A549 (cell line): ENCODE results near the gene MCRIP1. TPM values are rescaled to one million over a fixed set of nuclear protein-coding genes. Genes with fewer than 3 reads are reported as not detected.

ENCODE experiments used
- ATAC-seq, 2 experiments: fragments of 200-7000 bp in 1 of 2; fragments of >200 bp in 1 of 2; cut with Nextera tagmentation in 1 of 2; cut with Tn5 transposase in 1 of 2; 3 replicates each; pipeline versions ENCODE4 v1.8.0 to v1.9.1; 2018 to 2020; ENCODE audit warnings: mild to moderate bottlenecking in 1 of 2, moderate library complexity in 1 of 2
- CTCF ChIA-PET: fragments of 300-600 bp; sonication (Branson Sonifier 250); formaldehyde crosslinking; extraction: SDS; loops from one replicate; lab custom pipeline; 2021; ENCODE audit warnings: antibody characterized with exemption, inconsistent platforms; lab: Yijun Ruan, JAX
- POLR2A ChIA-PET: fragments of 350-600 bp; formaldehyde crosslinking; extraction: SDS; loops from one replicate; lab custom pipeline; 2021; ENCODE audit warnings: antibody characterized with exemption, inconsistent platforms; lab: Yijun Ruan, JAX
- DNase-seq, 2 experiments: peaks; one replicate each; pipeline versions ENCODE4 v3.0.0 to v3.0.0-alpha.2; 2011 to 2016; ENCODE audit warnings: low read depth in 1 of 2, low spot score in 1 of 2
- FAIRE-seq: peaks from 2 replicates; lab custom pipeline; 2011; peaks lifted over from hg19 to GRCh38; lab: Jason Lieb, UNC
- H3K27ac ChIP-seq, 2 experiments: fragments of >200 bp; sonication (Bioruptor Twin); formaldehyde crosslinking; 3 replicates each; pipeline ENCODE4 v1.5.1; 2016 to 2017
- H3K4me1 ChIP-seq: fragments of >200 bp; sonication (Bioruptor Twin); formaldehyde crosslinking; 3 replicates; pipeline ENCODE4 v1.6.1; 2016
- H3K4me2 ChIP-seq: fragments of >200 bp; sonication (Bioruptor Twin); formaldehyde crosslinking; 3 replicates; pipeline ENCODE4 v1.6.1; 2016
- H3K4me3 ChIP-seq: fragments of >200 bp; sonication (Bioruptor Twin); formaldehyde crosslinking; 3 replicates; pipeline ENCODE4 v1.5.1; 2016
- H3K9me3 ChIP-seq: fragments of >200 bp; sonication (Bioruptor Twin); formaldehyde crosslinking; 3 replicates; pipeline ENCODE4 v1.6.1; 2016
- CHD2 ChIP-seq: fragments of 150-350 bp; IDR thresholded peaks from 2 replicates; pipeline ENCODE4 v1.6.1; 2014; ENCODE audit warnings: low read length; ENCODE audit not compliant: partially characterized antibody
- E2F6 ChIP-seq: IDR thresholded peaks from 2 replicates; pipeline ENCODE4 v1.6.1; 2012; ENCODE audit warnings: low read depth, borderline replicate concordance
- ESRRA ChIP-seq: fragments of 150-350 bp; IDR thresholded peaks from 2 replicates; pipeline ENCODE4 v1.6.1; 2014; ENCODE audit warnings: mild to moderate bottlenecking, low read length, borderline replicate concordance
- FOSB ChIP-seq: fragments of 250-450 bp; sonication (Bioruptor Pico); IDR thresholded peaks from 2 replicates; pipeline ENCODE4 v1.5.0; 2020; ENCODE audit warnings: mild to moderate bottlenecking, moderate library complexity
- FOSL2 ChIP-seq, 2 experiments: fragments of 450-650 bp in 1 of 2; fragments of >200 bp in 1 of 2; sonication (Bioruptor Twin) in 1 of 2; formaldehyde crosslinking; IDR thresholded peaks; 2 replicates each; pipeline versions ENCODE4 v1.5.0 to v1.6.1; 2016 to 2020; ENCODE audit warnings: mild to moderate bottlenecking in 1 of 2, moderate library complexity in 1 of 2
- GATA3 ChIP-seq: IDR thresholded peaks from 2 replicates; pipeline ENCODE4 v1.6.1; 2012; ENCODE audit warnings: borderline replicate concordance
- HOXA7 ChIP-seq: fragments of 250-450 bp; sonication (Bioruptor Pico); IDR thresholded peaks from 2 replicates; pipeline ENCODE4 v1.5.0; 2020; ENCODE audit warnings: mild to moderate bottlenecking, moderate library complexity
- HOXB13 ChIP-seq: fragments of 250-450 bp; sonication (Bioruptor Pico); IDR thresholded peaks from 2 replicates; pipeline ENCODE4 v1.5.0; 2020; ENCODE audit warnings: low read depth, mild to moderate bottlenecking, moderate library complexity
- HOXB5 ChIP-seq: fragments of 250-450 bp; sonication (Bioruptor Pico); IDR thresholded peaks from 2 replicates; pipeline ENCODE4 v1.5.0; 2020; ENCODE audit warnings: mild to moderate bottlenecking, moderate library complexity
- JUN ChIP-seq, 2 experiments: fragments of >200 bp; sonication (Bioruptor Twin); formaldehyde crosslinking; IDR thresholded peaks; 2 replicates in 1 of 2; 3 replicates in 1 of 2; pipeline ENCODE4 v1.6.1; 2016 to 2017
- NPAS2 ChIP-seq: fragments of 250-450 bp; sonication (Bioruptor Pico); IDR thresholded peaks from 2 replicates; pipeline ENCODE4 v1.8.0; 2022; ENCODE audit warnings: mild to moderate bottlenecking, moderate library complexity, borderline replicate concordance
- POLR2A ChIP-seq: IDR thresholded peaks from 2 replicates; pipeline ENCODE4 v1.6.1; 2012; ENCODE audit warnings: mild to moderate bottlenecking, low read length
- POLR2AphosphoS2 ChIP-seq: conservative IDR thresholded peaks from 2 replicates; pipeline ENCODE4 v1.6.1; 2012; ENCODE audit warnings: low read length, improper control_type of control experiment, inconsistent platforms
- RARB ChIP-seq: fragments of 250-450 bp; sonication (Bioruptor Pico); IDR thresholded peaks from 2 replicates; pipeline ENCODE4 v1.8.0; 2021; ENCODE audit warnings: mild to moderate bottlenecking, moderate library complexity
- RCOR1 ChIP-seq: fragments of 150-350 bp; IDR thresholded peaks from 2 replicates; pipeline ENCODE4 v1.6.1; 2014; ENCODE audit warnings: antibody characterized with exemption, low read length, low read depth
- SMC3 ChIP-seq: fragments of >200 bp; sonication (Bioruptor Twin); formaldehyde crosslinking; IDR thresholded peaks from 3 replicates; pipeline ENCODE4 v1.6.1; 2018; ENCODE audit warnings: inconsistent platforms
- TFCP2L1 ChIP-seq: fragments of 250-450 bp; sonication (Bioruptor Pico); IDR thresholded peaks from 2 replicates; pipeline ENCODE4 v1.5.0; 2021; ENCODE audit warnings: mild to moderate bottlenecking
- USF2 ChIP-seq: fragments of 450-650 bp; IDR thresholded peaks from 2 replicates; pipeline ENCODE4 v1.6.1; 2014; ENCODE audit warnings: antibody characterized with exemption
- ZC3H11A ChIP-seq: fragments of 450-650 bp; IDR thresholded peaks from 2 replicates; pipeline ENCODE4 v1.6.1; 2014; ENCODE audit warnings: antibody characterized with exemption, mild to moderate bottlenecking
- WGBS: methylation state at CpG from one replicate; pipeline ENCODE4 v1.1.6; 2017; ENCODE audit errors: missing lambda C conversion rate; 5-methylcytosine and 5-hydroxymethylcytosine counted together
- polyA plus RNA-seq, 4 experiments: library from polyadenylated mRNA; depleted of rRNA in 3 of 4; stranded (reverse); fragments of >200 nt; fragmentation: RNase III in 1 of 4; extraction: RNeasy Plus Mini Kit Qiagen cat#74134 plus additional on column Dnase treatment in 1 of 4; gene quantifications; 2 replicates in 3 of 4; 3 replicates in 1 of 4; pipeline ENCODE4 v1.2.3, GENCODE V29; 2011 to 2017

MCRIP1 gene
- polyA plus RNA-seq, 2 of the 4 experiments (the other 2 are of a cell fraction): 32.0 to 51.0 TPM

- TF ChIP-seq ZC3H11A (no peak), NPAS2 (0 out of 2 replicates have a peak, but pooled peaks have one; percentile 17), HOXB13 (CRISPR knock-in tag) (0 out of 2 replicates have a peak, but pooled peaks have one; percentile 13), HOXB5 (CRISPR knock-in tag) (no peak), RARB (peak; percentile 71), JUN (IDR thresholded peaks at IDR 0.05) (peak; percentile 78 to 96; a peak in 3 of 5 replicates), RCOR1 (no peak)
Measured at GRCh38 chr17:81867170-81867990, 34.3 kb upstream of the MCRIP1 start (continued).

GRCh38 chr17:81866440-81867169 is 33.5 kb upstream of the MCRIP1 start:
- POLR2A ChIA-PET: interaction anchor here (0.7 to 1.8 kb wide), 5 partner anchors 17 to 154 kb away, joined by 3 to 6 read pairs (median 3); partner anchors contain the start of genes MCRIP1 and SLC25A10
- Histone ChIP-seq H3K4me1 (peaks cover 61% of the 10 kb centered on the region), H3K27ac (peak overlapping the region; percentile 97 to 100; a peak in 4 of 6 replicates), H3K9me3 (no peaks in the 10 kb centered on the region), H3K4me2 (peak overlapping the region; percentile 97; the same call in 2 of the 3 replicates), H3K4me3 (no peak overlapping the region)
- no peak for DNase-seq
- TF ChIP-seq HOXA7 (CRISPR knock-in tag): 0 out of 2 replicates have a peak, but pooled peaks have one; percentile 25
- TF ChIP-seq FOSL2 (IDR thresholded peaks at IDR 0.05): no peak
- 0 out of 2 replicates have a peak, but pooled peaks have one; percentile 6 for TF ChIP-seq FOSL2 (CRISPR knock-in tag; IDR thresholded peaks at IDR 0.05)
- peak; percentile 16 for TF ChIP-seq FOSB (CRISPR knock-in tag)
- peak; percentile 70; the same call in 1 of the 2 replicates for TF ChIP-seq POLR2AphosphoS2
- peak; percentile 77 for TF ChIP-seq TFCP2L1 (CRISPR knock-in tag)
- TF ChIP-seq POLR2A: peak; percentile 7; the same call in 1 of the 2 replicates
- no peak for TF ChIP-seq ESRRA
- no peak for TF ChIP-seq SMC3
- TF ChIP-seq E2F6: peak; percentile 9; the same call in 1 of the 2 replicates
- no peak for TF ChIP-seq GATA3
- no peak for TF ChIP-seq USF2
- ATAC-seq: peak; percentile 0 to 2; a peak in 5 of 6 replicates
- 94% methylated on average over 18 of the region's 18 CpGs for WGBS
- CTCF ChIA-PET: interaction anchor here (0.7 to 3.0 kb wide), 11 partner anchors 17 to 164 kb away, joined by 3 to 17 read pairs (median 3); partner anchors contain the start of gene MAFG
- no peak for FAIRE-seq

GRCh38 chr17:81865733-81866439 is 32.8 kb upstream of the MCRIP1 start:
- POLR2A ChIA-PET: interaction anchor here (0.5 to 1.8 kb wide), 3 partner anchors 11 to 153 kb away, joined by 3 to 6 read pairs (median 3); partner anchors contain the start of gene SLC25A10
- Histone ChIP-seq H3K4me3 (no peak overlapping the region), H3K4me1 (peaks cover 61% of the 10 kb centered on the region), H3K4me2 (no peak overlapping the region), H3K27ac (0 out of 6 replicates have a peak overlapping the region, but pooled peaks of 1 of the 2 experiments have one; percentile 9), H3K9me3 (no peaks in the 10 kb centered on the region)
- CTCF ChIA-PET: interaction anchor here (0.7 to 3.0 kb wide), 7 partner anchors 17 to 154 kb away, joined by 3 to 17 read pairs (median 3); partner anchors contain the start of gene MAFG
- WGBS: 88% methylated on average over 17 of the region's 18 CpGs
- FAIRE-seq (no peak), DNase-seq (no peak), ATAC-seq (no peak; a peak in 2 of 6 replicates)
- TF ChIP-seq RARB (0 out of 2 replicates have a peak, but pooled peaks have one; percentile 16), TFCP2L1 (CRISPR knock-in tag) (peak; percentile 50; the same call in 1 of the 2 replicates), CHD2 (peak; percentile 25), POLR2AphosphoS2 (peak; percentile 45; the same call in 1 of the 2 replicates), FOSB (CRISPR knock-in tag) (peak; percentile 56; the same call in 1 of the 2 replicates), SMC3 (no peak), POLR2A (no peak; the same call in 1 of the 2 replicates), ZC3H11A (no peak)
